Measurements from ENCODE around the gene SPATC1L.
A peak's percentile ranks its signal among the peaks of the same experiment; 100 is the strongest.
"Not testable (repeated sequence)": the region's sequence is repeated elsewhere in the genome, so short reads cannot be mapped to it uniquely, and the experiment has no call there.

Gene SPATC1L

GRCh38 chr21:46151989-46152926 is 32.0 kb downstream of the SPATC1L start:
- no peak for DNase-seq (ENCODE audit: low read depth in 2 of 3, low spot score in 1 of 3)

DNA sequence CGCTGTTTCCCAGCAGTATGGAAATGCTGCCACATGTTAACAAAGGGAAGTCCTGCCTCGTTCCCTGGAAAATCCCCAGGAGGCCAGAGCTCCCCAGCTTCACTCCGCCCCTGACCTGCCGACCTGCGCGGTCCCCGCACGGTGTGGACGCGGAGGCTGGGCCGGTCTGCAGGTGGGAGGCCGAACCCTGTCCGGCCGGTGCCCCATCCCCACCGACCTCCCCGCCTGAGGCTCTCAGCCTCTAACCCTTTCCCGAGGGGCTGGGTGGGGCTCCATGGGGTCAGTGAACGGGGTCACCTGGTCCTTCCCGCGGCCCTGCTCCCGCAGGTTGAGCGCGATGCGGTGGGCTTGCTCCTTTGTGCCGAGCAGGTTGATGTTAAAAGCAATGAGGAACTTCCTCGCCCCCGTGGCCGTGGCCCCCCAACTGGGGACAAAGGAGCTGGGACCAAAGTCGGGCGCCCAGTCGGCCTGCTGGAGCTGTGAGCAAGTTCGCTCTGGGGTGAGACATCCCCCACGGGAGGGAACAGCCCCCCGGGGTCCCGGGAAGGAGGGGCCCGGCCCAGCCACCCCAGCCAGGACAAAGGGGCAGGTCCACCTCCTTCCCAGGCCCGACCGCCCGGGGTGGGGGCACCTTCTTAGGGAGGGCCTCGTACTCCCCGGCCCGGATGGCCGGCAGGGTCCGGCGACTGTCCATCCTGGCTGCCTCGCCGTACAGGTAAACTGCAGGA is 32.8 kb downstream of the SPATC1L start:
- DNase-seq (ENCODE audit: low read depth in 2 of 3, low spot score in 1 of 3), result no peak

DNA sequence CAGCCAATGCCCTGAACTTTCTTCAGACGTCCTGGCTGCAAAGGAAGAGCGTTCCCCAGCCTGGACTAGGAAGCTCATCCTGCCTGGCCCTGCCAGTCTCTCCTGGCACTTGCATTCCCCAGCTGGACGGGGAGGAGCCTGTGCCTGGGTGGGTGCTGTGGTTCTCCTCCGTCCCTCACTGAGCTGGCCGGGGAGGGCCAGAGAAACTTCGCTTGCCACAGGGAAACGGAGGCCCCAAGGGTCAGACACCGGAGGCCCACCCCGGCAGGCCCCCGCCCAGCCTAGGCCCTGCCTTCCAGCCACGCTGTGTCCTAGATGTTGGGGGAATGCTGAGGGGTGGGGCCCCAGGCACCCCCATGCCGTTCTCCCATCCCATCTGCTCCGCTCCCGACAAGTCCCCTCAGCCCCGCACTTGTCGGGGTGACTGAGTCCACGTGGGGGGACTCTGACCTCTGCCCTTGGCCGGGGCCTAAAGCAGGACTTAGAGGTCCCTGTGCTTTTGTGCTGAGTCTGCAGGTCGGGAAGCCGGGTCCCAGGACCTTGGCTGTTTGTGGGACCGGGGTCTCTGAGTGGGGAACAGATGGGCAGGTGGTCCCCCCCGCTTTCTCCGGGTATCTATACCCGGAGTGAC is 33.7 kb downstream of the SPATC1L start:
- DNase-seq (ENCODE audit: low read depth in 2 of 3, low spot score in 1 of 3), result no peak

GRCh38 chr21:46150073-46150472 is 34.2 kb downstream of the SPATC1L start:
- no peak for DNase-seq (ENCODE audit: low read depth in 2 of 3, low spot score in 1 of 3)

DNA sequence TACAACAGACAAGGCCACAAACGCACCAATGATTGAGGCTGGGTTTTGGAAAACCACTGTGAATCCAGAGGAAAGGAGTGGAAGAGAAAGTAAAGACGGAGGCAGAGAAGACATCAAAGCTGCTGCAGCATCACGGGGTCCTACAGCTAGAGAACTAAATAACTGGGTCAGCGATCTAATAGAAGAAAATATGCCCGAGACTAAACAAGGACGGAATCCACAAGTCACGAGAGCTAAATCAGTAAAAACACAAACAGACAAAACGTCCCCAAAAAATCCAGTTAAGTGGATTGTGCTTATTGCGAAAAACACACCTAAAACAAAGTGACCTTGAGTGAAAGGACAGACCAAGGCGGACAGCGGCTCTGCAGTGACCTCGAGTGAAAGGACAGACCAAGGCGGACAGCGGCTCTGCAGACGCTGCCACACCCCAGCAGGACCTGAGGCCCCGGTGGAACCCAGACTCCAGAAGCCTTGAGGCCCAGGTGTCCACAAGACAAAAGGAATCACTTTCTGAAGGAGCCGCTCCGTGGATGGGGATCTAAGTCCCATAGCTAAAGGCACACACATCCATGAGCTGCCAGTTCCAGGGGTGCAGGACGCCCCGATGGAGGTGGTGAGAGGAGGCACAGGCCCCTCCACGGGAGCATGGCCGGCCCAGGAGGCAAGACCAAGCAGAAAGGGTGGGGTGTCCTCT is 34.9 kb downstream of the SPATC1L start:
- no peak for DNase-seq (ENCODE audit: low read depth in 2 of 3, low spot score in 1 of 3)

DNA sequence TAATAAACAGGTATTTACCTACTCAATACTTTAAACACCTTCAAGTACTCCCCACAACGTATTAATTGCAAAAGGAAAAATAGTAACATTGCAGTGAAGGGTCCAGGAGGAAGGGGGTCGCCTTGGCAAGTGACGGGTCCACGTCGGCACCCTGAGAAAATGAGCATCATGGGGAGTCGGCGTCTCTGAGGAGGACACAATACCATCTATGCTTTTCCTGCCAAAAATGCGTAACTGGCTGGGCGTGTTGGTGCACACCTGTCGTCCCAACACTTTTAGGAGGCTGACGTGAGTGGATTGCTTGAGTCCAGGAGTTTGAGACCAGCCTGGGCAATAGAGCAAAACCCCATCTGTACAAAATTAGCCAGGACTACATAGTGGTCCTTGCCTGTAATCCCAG is 36.2 kb downstream of the SPATC1L start:
- no peak for DNase-seq (ENCODE audit: low read depth in 2 of 3, low spot score in 1 of 3)

- DNase-seq (ENCODE audit: low read depth in 2 of 3, low spot score in 1 of 3), result peak; percentile 21 to 38 (median 23)
These were observed 36.8 kb downstream of the SPATC1L start for GRCh38 chr21:46147429-46147828.

DNA sequence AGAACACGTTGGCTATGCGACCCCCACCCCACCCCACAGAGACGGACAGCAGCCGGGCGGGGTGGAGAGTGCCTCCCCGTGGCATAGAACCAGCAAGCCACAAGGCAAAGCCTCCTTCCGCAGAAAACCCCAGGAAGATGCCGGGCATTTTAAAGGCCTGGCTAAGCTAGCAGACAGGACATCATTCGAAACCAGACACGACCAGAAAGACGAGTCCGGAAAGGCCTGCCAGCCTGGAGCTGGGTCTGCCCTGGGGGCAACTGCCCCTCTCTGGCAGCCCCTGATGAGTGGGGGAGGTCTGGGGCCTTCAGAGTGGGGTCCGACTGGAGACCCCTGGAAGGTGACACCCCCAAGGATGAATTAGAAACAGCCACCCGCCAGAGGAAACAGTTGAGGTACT is 37.4 kb downstream of the SPATC1L start:
- no peak for DNase-seq (ENCODE audit: low read depth in 2 of 3, low spot score in 1 of 3)

DNA sequence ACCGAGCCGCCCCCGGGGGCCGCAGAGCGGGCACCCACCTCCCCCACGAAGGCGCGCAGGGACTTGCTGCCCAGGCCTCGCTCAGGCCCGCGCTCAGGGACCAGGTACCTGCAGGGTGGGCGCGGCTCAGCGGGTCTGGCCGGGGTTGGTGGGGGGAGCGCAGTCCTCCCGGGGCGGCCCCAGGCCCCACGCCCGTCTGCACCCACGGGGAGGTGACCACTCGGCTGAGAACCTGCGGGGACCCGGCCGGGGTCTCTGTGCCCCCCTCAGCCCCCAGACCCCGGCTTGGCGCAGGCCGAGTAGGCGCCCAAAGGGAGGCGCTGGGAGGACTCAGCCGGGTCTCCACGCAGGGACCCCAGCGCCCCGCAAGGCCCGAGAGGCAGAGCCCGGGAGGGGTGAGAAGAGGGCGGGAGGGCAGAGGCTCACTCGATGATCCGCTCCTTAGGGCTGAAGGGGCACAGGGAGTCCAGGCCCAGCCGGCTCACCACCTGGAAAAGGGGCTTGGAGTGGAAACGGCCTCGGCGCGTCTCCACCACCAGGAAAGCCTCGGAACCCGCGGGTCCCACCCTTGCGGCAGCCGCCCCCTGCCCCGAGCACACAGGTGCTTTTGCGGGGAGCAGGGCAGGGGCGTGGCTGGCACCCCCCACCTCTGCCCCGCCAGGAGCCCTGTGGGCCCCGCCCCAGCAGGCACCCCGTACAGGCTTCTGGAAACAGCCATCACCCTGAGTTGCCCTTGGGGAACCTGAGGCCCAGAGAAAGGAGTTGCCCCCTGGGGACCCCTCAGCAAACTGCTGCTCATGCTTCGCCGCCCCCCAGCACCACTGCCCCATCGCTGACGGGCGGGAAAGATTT is 38.2 kb downstream of the SPATC1L start:
- no peak for DNase-seq (ENCODE audit: low read depth in 2 of 3, low spot score in 1 of 3)

DNA sequence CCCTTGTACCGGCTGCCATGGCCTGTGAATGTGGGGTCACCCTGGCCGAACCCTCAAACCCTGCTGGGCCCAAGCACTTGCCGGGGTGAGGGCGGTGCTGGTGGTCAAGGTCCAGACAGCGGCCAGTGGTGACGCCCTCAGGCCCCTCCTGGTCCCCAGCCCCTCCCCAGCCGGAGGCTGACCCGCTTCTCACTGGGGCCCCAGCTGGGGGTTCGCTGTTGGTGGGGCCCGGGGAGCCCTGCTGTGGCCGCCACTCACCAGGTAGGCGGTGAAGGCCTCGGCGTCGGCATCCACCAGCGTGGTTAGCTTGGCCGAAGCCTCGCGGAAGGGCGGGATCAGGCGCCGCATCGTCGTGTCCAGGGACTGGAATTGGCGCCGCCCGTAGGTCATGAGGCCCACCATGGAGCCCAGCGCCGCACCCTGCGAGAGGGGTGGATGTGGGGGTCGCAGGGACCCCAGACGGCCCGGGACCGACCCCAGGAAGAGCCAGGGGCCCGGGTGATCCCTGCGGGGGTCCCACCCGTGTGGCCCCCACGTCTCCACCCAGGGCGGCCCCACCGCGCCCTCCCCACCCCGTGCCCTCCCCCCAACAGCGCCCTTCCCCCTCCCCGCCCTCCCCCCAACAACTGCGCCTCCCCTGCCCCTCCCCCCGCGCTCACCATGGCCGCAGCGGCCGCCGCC is 39.0 kb downstream of the SPATC1L start:
- no peak for DNase-seq (ENCODE audit: low read depth in 2 of 3, low spot score in 1 of 3)

DNA sequence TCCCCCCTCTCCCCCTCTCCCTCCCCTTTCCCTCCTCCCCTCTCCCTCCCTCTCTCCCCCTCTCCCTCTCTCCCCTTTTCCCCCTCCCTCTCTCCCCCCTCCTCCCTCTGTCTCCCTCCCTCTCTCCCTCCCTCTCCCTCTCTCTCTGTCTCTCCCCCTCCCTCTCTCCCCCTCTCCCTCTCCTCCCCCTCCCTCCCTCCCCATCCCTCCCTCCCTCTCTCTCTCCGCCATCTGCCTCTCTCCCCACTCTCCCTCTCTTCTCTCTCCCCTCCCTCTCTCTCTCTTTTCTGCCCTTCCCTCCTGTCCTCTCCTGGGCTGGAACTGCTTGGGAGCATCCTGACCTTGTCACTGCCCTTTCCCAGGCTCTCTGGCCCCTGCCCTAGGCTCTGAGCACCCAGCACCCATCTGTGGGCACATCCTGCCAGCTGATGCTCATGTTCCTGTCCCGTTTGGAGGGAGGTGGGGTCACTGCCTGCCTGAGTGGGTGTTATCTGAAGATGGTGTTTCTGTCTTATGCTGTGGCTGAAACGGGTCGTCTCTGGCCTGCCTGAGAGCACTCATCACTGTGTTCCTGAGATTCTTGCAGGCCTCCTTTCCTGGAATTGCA is 39.7 kb downstream of the SPATC1L start:
- DNase-seq (ENCODE audit: low read depth in 2 of 3, low spot score in 1 of 3), result no peak

DNA sequence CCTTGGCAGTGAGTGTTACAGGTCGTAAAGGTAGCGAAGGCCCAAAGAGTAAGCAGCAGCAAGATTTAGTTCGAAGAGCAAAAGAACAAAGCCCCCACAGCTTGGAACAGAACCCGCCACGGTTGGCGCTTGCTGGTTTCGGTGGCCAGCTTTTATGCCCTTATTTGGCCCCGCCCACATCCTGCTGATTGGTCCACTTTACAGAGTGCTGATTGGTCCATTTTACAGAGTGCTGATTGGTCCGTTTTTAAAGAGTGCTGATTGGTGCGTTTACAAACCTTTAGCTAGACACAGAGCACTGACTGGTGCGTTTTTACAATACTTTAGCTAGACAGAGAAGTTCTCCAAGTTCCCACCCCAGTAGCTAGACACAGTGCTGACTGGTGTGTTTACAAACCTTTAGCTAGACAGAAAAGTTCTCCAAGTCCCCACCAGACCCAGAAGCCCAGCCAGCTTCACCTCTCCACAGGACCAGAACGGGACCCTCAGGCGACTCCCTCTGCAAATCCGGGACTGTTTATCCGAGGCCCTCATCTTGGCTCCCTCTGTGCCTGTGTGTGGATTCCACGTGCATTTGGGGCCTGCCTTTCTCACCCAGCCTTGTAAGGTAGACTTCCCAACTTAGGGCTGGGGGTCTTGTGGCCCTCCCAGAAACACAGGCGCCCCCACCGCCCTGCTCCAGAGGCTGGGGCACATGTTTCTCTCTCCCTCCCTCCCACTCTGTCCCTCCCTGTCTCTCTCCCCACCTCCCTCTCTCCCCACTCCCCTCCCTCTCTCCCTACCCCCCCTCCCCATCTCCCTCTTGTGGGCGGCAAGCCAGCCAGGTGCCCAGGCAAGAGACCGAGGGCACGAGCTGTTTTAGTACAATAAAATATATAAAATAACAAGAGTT is 41.4 kb downstream of the SPATC1L start:
- DNase-seq (ENCODE audit: low read depth in 2 of 3, low spot score in 1 of 3), result no peak

DNA sequence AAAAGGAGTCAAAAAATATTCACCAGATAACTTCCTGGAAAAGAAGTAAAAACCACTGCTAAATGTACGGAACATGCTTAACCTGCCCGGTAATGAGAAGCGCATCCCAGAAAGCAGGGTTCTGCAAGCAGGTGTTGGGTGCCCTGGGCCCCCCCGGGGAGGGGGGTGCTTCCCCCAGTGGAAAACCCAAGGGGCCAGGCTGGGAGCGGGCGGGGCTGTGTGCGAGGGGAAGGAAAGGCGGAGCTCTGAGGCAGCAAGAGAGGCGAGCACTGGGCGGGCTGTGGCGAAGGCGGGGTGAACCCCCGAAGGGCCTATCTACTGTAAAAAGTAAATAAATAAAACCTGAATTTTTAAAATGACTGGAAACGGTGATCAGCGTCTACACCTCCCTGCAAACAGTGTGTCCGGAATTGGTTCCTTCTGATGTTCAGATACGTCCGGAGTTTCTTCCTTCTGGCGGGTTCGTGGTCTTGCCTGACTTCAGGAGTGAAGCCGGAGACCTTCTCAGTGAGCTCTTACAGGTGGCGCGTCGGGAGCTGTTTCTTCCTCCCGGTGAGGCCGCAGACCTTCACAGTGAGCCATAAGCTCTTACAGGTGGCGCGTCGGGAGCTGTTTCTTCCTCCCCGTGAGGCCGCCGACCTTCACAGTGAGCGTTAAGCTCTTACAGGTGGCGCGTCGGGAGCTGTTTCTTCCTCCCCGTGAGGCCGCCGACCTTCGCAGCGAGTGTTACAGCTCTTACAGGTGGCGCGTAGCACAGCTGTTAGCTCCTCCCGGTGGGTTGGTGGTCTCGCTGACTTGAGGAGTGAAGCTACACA is 42.3 kb downstream of the SPATC1L start:
- DNase-seq (ENCODE audit: low read depth in 2 of 3, low spot score in 1 of 3), result no peak

DNA sequence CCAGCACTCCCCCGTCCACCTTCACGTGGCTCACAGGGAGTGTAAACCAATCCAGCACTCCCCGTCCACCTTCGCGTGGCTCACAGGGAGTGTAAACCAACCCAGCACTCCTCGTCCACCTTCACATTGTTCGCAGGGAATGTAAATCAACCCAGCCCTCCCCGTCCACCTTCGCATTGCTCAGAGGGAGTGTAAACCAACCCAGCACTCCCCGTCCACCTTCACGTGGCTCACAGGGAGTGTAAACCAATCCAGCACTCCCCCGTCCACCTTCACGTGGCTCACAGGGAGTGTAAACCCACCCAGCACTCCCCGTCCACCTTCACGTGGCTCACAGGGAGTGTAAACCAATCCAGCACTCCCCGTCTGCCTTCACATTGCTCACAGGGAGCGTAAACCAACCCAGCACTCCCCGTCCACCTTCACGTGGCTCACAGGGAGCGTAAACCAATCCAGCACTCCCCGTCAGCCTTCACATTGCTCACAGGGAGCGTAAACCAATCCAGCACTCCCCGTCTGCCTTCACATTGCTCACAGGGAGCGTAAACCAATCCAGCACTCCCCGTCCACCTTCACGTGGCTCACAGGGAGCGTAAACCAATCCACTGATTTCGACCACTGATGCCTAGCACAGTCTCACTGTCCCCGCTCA is 43.8 kb downstream of the SPATC1L start:
- not testable (repeated sequence) for DNase-seq (ENCODE audit: low read depth in 2 of 3, low spot score in 1 of 3)

DNA sequence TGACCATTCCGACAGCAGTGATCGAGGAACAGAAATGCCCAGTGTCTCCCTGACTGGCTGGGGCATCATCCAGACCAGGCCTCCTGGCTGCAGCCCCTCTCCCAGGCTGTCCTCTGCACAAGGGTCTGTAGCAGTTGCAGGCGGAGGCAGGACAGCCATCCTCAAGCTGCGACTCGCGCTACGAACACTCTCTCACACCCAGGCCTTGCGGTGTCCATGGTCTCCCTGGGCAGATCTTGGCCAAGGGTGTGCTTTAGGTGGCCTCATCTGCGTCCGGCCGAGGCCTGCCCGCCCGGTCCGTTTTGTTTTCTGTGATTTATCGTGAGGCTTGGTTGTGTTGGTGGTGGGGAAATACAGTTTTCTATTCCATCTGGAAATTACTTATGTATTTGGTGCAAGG is 44.6 kb downstream of the SPATC1L start:
- DNase-seq (ENCODE audit: low read depth in 2 of 3, low spot score in 1 of 3), result no peak

GRCh38 chr21:46138383-46138970 is 45.8 kb downstream of the SPATC1L start:
- no peak for DNase-seq (ENCODE audit: low read depth in 2 of 3, low spot score in 1 of 3)

GRCh38 chr21:46137908-46138307 is 46.4 kb downstream of the SPATC1L start:
- no peak for DNase-seq (ENCODE audit: low read depth in 2 of 3, low spot score in 1 of 3)

Data from stimulated activated CD4-positive, alpha-beta T cell treated with anti-CD3 and anti-CD28 coated beads, Interleukin-12 subunit alpha, Interleukin-12 subunit beta, amount 100 ng/mL, for 48 hours (primary cell).